Measurements from ENCODE around the gene PHLDB3.
A peak's percentile ranks its signal among the peaks of the same experiment; 100 is the strongest.
"Not testable (repeated sequence)": the region's sequence is repeated elsewhere in the genome, so short reads cannot be mapped to it uniquely, and the experiment has no call there.

Gene PHLDB3

GRCh38 chr19:43504426-43505185 is at the start of gene PHLDB3:
Gene PHLDB3, minus strand, starts transcription at chr19:43504746. Its CDS starts 628 bp downstream, at chr19:43504118.
- peak in 1 of 2 donors; percentile 30 for DNase-seq (ENCODE audit: extremely low read depth in 1 of 2, low read depth in 1 of 2)

- no peak for DNase-seq (ENCODE audit: extremely low read depth in 1 of 2, low read depth in 1 of 2)
Observed at GRCh38 chr19:43553656-43554055, 49.1 kb upstream of the PHLDB3 start.

DNA sequence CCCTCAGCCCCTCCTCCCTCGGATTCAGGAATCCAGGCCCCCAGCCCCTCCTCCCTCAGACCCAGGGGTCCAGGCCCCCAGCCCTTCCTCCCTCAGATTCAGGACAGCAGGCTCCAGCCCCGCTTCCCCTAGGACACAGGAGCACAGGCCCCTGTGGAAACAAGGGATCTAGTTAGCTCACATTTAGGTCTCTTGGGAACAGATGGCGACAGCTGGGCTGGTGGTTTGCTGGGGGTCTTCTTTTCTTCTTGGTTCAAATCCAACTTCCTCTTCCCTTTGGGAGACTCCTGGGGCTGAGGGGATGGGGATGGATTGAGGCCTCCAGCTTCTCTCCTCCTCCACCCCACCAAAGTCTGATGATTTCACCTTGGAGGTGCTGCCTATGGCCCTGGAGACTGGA is 48.1 kb upstream of the PHLDB3 start:
- no peak for DNase-seq (ENCODE audit: extremely low read depth in 1 of 2, low read depth in 1 of 2)

DNA sequence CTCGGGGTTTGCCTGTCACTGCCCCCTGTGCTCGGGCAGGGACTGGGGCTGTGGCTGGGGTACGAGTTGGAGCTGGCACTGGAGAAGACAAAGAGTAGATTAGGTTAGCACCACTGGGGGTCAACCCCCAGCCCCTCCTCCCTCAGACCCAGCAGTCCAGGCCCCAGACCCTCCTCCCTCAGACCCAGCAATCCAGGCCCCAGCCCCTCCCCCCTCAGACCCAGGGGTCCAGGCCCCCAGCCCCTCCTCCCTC is 47.6 kb upstream of the PHLDB3 start:
- DNase-seq (ENCODE audit: extremely low read depth in 1 of 2, low read depth in 1 of 2), result no peak

GRCh38 chr19:43551399-43552197 is 47.1 kb upstream of the PHLDB3 start:
- DNase-seq (ENCODE audit: extremely low read depth in 1 of 2, low read depth in 1 of 2), result no peak

DNA sequence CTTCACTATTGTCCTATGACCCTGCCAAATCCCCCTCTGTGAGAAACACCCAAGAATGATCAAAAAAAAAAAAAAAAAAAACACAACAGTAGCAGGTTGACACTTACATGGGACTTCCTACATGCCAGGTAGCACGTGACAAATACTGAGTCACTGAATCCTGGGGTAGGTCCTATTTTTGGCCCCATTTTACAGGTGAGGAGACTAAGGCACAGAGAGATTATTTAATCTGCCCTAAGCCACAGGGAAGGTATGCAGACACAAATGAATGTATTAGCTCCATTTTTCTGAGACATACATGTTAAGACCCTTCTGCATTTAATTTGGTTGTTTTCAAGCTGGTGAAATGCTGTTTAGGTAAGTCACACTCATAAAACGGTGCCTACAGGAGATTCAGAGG is 44.2 kb upstream of the PHLDB3 start:
- no peak for DNase-seq (ENCODE audit: extremely low read depth in 1 of 2, low read depth in 1 of 2)

DNA sequence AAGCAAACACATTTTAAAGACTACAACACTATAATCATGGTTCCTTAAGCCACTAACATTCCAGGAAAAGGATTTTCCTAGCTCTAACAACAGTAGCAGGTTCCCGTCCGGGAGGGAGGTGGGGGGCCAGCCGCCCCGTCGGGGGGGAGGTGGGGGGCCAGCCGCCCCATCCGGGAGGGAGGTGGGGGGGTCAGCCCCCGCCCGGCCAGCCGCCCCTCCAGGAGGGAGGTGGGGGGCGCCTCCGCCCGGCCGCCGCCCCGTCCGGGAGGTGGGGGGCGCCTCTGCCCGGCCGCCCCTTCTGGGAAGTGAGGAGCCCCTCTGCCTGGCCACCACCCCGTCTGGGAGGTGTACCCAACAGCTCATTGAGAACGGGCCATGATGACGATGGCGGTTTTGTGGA is 43.4 kb upstream of the PHLDB3 start:
- DNase-seq (ENCODE audit: extremely low read depth in 1 of 2, low read depth in 1 of 2), result not testable (repeated sequence)

DNA sequence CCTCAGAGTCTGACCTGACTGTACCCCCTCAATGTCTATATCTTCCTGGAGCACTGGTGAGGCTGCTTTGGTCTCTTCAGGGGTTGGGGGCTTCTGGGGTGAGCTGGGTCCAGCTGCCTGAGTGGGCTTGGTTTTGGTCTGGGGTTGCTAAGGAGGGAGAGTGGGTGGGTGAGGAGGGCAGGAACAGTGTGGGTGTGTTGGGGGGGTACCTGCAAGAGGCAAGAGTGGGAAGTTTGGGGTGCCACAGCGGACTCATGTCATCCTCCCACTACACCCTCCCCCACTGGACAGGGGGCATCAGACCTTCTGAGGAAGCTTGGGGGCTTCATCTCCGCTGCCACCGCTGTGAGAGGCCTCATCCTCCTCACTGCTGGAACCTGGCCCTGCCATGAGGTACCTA is 42.0 kb upstream of the PHLDB3 start:
- DNase-seq (ENCODE audit: extremely low read depth in 1 of 2, low read depth in 1 of 2), result no peak

DNA sequence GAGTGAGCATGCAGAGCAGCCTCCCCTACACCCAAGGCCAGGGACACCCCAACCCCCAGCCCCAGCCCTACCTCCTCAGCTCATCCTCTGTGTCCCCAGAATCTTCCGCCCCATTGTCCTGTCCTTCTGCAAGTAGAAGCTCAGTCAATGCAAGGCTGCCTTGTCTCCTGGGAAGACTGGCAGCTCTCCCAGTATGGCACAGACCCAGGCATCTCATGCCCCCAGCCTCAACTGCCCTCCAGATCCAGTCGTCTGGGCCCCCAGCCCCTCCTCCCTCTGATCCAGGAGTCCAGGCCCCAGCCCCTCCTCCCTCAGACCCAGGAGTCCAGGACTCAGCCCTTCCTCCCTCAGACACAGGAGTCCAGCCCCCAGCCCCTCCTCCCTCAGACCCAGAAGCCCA is 41.4 kb upstream of the PHLDB3 start:
- no peak for DNase-seq (ENCODE audit: extremely low read depth in 1 of 2, low read depth in 1 of 2)

GRCh38 chr19:43545276-43545675 is 40.7 kb upstream of the PHLDB3 start:
- DNase-seq (ENCODE audit: extremely low read depth in 1 of 2, low read depth in 1 of 2), result no peak

- no peak for DNase-seq (ENCODE audit: extremely low read depth in 1 of 2, low read depth in 1 of 2)
Observed at GRCh38 chr19:43544077-43544476, 39.5 kb upstream of the PHLDB3 start.

GRCh38 chr19:43541920-43542650 is 37.5 kb upstream of the PHLDB3 start:
- no peak for DNase-seq (ENCODE audit: extremely low read depth in 1 of 2, low read depth in 1 of 2)

DNA sequence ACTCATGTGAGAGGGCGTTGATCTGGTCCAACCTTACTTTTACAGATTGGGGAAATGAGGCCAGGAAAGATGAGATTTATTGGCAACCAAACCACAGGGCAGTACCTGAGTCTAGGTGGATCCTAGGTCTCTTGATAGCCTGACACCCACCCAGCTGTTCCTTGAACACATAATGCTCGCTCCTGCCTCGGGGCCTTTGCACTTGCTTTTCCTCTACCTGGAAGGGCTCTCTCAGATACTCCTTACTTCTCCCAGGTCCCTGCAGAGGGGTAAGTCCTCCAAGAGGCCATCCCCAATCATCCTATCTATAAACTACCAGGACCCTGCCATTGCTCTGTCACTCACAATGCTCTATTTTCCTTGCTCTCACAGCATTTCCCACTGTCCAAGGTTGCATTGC is 35.8 kb upstream of the PHLDB3 start:
- DNase-seq (ENCODE audit: extremely low read depth in 1 of 2, low read depth in 1 of 2), result no peak

GRCh38 chr19:43538922-43539321 is 34.4 kb upstream of the PHLDB3 start:
- DNase-seq (ENCODE audit: extremely low read depth in 1 of 2, low read depth in 1 of 2), result no peak

GRCh38 chr19:43534816-43535761 is 30.5 kb upstream of the PHLDB3 start:
- DNase-seq (ENCODE audit: extremely low read depth in 1 of 2, low read depth in 1 of 2), result no peak

DNA sequence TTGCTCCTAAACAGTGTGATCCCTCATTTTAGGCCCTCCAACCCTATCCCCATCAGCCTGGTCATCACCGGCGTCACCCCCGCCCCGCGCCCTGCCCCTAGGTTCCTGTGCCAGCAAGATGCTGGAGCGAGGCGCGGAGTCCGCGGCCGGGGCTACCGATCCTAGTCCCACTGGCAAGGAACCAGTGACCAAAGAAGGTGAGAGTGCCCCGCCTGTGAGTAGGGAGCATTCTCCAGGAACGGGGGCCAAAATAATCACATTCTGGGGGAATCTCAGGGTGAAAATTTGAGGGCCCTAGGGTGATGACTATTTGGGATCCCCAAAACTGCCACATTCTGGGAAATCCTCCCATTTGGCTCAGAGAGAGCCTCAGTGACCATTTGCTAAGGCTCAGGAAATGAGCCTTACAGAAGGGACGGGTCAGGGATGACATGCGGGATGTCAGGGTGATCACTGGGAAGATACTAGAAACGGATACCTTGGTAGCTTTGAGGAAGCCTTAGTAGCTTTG is 29.8 kb upstream of the PHLDB3 start:
- DNase-seq (ENCODE audit: extremely low read depth in 1 of 2, low read depth in 1 of 2), result no peak

GRCh38 chr19:43533546-43534304 is 29.2 kb upstream of the PHLDB3 start:
- DNase-seq (ENCODE audit: extremely low read depth in 1 of 2, low read depth in 1 of 2), result peak; percentile 86 to 91

GRCh38 chr19:43532962-43533545 is 28.5 kb upstream of the PHLDB3 start, which contains the start of gene ZNF575:
Gene ZNF575, plus strand, starts transcription at chr19:43533188. Its CDS starts 1,235 bp downstream, at chr19:43534423.
- DNase-seq (ENCODE audit: extremely low read depth in 1 of 2, low read depth in 1 of 2), result peak; percentile 61 to 70

GRCh38 chr19:43532571-43532961 is 28.0 kb upstream of the PHLDB3 start:
- DNase-seq (ENCODE audit: extremely low read depth in 1 of 2, low read depth in 1 of 2), result no peak
